Upper lobe of left lung (tissue), 6 donors: Measurements from ENCODE around the gene ATP11A. TPM values are rescaled to one million over a fixed set of nuclear protein-coding genes. Genes with fewer than 3 reads are reported as not detected.
"Not testable (repeated sequence)": the region's sequence is repeated elsewhere in the genome, so short reads cannot be mapped to it uniquely, and the experiment has no call there.

ENCODE experiments used
- ATAC-seq, 2 donors: fragments of 200-7000 bp; cut with Tn5 transposase; one replicate each; pipeline ENCODE4 v1.9.1; 2022; ENCODE audit warnings: mild to moderate bottlenecking in 2 of 2, moderate library complexity in 2 of 2; ENCODE audit not compliant: low FRiP score in 2 of 2
- DNase-seq, 2 donors: peaks; one replicate each; pipeline ENCODE4 v3.0.0-alpha.2; 2019 to 2020
- H3K27ac ChIP-seq, 4 donors: fragments of 200-600 bp; sonication (generic); one replicate each; pipeline ENCODE4 v1.5.1; 2016 to 2019
- H3K27me3 ChIP-seq, 4 donors: fragments of 200-600 bp; sonication (generic); one replicate each; pipeline ENCODE4 v1.5.1; 2017 to 2019
- H3K36me3 ChIP-seq, 4 donors: fragments of 200-600 bp; sonication (generic); one replicate each; pipeline ENCODE4 v1.5.1; 2016 to 2019
- H3K4me1 ChIP-seq, 4 donors: fragments of 200-600 bp; sonication (generic); one replicate each; pipeline ENCODE4 v1.5.1; 2018 to 2019
- H3K4me3 ChIP-seq, 4 donors: fragments of 200-600 bp; sonication (generic); one replicate each; pipeline ENCODE4 v1.5.1; 2017 to 2019; ENCODE audit warnings: mild to moderate bottlenecking in 2 of 4, moderate library complexity in 1 of 4
- H3K9me3 ChIP-seq, 4 donors: fragments of 200-600 bp; sonication (generic); one replicate each; pipeline ENCODE4 v1.5.1; 2018 to 2019
- CTCF ChIP-seq, 6 experiments: fragments of 450-650 bp in 4 of 6; fragments of 200-600 bp in 2 of 6; sonication (generic) in 2 of 6; IDR thresholded peaks; one replicate each; pipeline ENCODE4 v1.5.1; 2016 to 2019; ENCODE audit warnings: antibody characterized with exemption in 6 of 6
- EP300 ChIP-seq, 4 donors: sonication (generic); formaldehyde crosslinking; IDR thresholded peaks; one replicate each; pipeline ENCODE4 v1.5.1; 2017; ENCODE audit warnings: antibody characterized with exemption in 4 of 4, control low read depth in 2 of 4
- POLR2A ChIP-seq, 4 donors: fragments of 450-650 bp; IDR thresholded peaks; one replicate each; pipeline ENCODE4 v1.5.1; 2016 to 2017; ENCODE audit warnings: antibody characterized with exemption in 4 of 4, mild to moderate bottlenecking in 2 of 4
- POLR2AphosphoS5 ChIP-seq, 2 donors: sonication (generic); formaldehyde crosslinking; IDR thresholded peaks; one replicate each; pipeline ENCODE4 v1.5.1; 2017; ENCODE audit warnings: antibody characterized with exemption in 2 of 2
- WGBS, 2 donors: methylation state at CpG; one replicate each; pipeline ENCODE4 v1.1.5; 2017 to 2018; 5-methylcytosine and 5-hydroxymethylcytosine counted together
- total RNA-seq, 6 donors: library from RNA; depleted of rRNA in 4 of 6; stranded (reverse); fragments of >200 nt in 4 of 6; gene quantifications; one replicate each; pipeline versions ENCODE4 v1.1.0 to v1.2.1, GENCODE V29; 2016 to 2021
- donor health status: DM: no; HTN: no; CAD: no; lungs with moderate emphysema.
- donor health status: DM: no; HTN: yes; CAD: no; lungs with severe emphysema.

Gene ATP11A
- total RNA-seq, 6 donors from 2014 or later, result 159 to 285 (median 260) TPM

DNA sequence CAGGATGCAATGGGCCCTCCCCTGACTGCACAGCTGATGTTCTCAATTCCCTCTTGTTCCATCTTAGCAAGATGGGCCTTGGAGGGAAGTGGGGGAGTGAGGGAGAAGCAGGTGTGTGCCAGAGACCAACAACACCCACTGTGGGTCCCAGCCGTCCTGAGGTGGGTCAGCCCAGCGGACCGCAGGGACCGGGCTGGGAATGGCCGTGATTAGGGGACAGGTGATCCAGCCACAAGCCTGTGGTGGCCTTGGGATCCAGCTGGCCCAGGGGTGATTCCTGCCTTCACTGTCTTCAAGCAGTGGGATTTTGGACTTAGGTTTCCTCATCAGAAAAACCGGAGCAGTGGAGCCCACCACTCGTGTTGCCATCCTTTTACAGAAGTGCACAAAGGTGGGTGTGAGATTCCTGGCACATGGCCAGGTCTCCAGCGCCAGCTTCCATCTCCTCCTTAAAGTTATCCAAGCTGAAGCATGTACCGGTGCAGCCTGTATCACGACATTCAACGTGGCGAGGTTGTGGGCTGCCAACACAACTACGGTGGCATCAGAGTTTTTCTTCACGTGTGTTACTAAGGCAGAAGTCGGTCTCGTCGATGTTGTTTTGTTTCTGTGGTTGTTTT, 9.0 kb upstream of the ATP11A start:
- H3K36me3 ChIP-seq, result no peaks in the 10 kb centered on the region
- ATAC-seq (no peak), DNase-seq (no peak)
- no peak overlapping the region for H3K4me3 ChIP-seq
- H3K9me3 ChIP-seq, result no peaks in the 10 kb centered on the region
- 93 to 94% methylated on average over 16 to 17 of the region's 17 CpGs for WGBS, 2 donors
- no peaks in the 10 kb centered on the region for H3K27me3 ChIP-seq
- H3K4me1 ChIP-seq, result peaks cover 0 to 8% (median 0%) of the 10 kb centered on the region in 4 donors
- H3K27ac ChIP-seq, result no peak overlapping the region
- TF ChIP-seq CTCF (IDR thresholded peaks at IDR 0.05), result no peak
- no peak for TF ChIP-seq POLR2AphosphoS5 (IDR thresholded peaks at IDR 0.05)
- no peak for TF ChIP-seq EP300 (IDR thresholded peaks at IDR 0.05)
- no peak for TF ChIP-seq POLR2A (IDR thresholded peaks at IDR 0.05)

DNA sequence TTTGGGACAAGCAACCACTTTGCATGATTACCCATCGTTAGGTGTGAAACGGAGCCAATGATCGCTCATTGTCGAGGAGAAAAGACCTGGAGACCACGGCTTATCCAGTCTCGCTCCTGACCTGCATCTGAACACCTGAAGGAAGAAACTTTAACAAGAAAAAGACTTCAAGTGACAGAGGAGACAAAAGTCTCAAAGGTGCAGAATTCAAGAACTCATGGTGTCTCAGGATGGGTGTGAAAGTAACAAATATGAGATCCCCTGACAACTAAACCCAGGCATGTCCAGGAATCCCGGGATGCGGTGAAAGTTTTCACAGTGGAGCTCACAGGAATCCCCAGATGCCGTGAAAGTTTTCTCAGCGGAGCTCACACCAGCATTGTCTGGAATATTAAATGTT, 6.3 kb upstream of the ATP11A start:
- no peaks in the 10 kb centered on the region for H3K9me3 ChIP-seq
- H3K4me3 ChIP-seq, result no peak overlapping the region
- no peaks in the 10 kb centered on the region for H3K27me3 ChIP-seq
- peaks cover 9 to 29% (median 14%) of the 10 kb centered on the region in 4 donors for H3K4me1 ChIP-seq
- 89 to 96% methylated on average over 10 of the region's 10 CpGs for WGBS, 2 donors
- DNase-seq (no peak), ATAC-seq (no peak)
- no peak for TF ChIP-seq POLR2A (IDR thresholded peaks at IDR 0.05)
- no peak for TF ChIP-seq POLR2AphosphoS5 (IDR thresholded peaks at IDR 0.05)
- no peak for TF ChIP-seq CTCF (IDR thresholded peaks at IDR 0.05)
- no peak for TF ChIP-seq EP300 (IDR thresholded peaks at IDR 0.05)
- no peaks in the 10 kb centered on the region for H3K36me3 ChIP-seq
- no peak overlapping the region for H3K27ac ChIP-seq

GRCh38 chr13:112684071-112684845, 5.6 kb upstream of the ATP11A start:
- no peaks in the 10 kb centered on the region for H3K27me3 ChIP-seq
- WGBS, 2 donors, result 96% methylated on average over 18 of the region's 18 CpGs
- H3K4me1 ChIP-seq, result peaks cover 14 to 36% (median 21%) of the 10 kb centered on the region in 4 donors
- H3K9me3 ChIP-seq, result no peaks in the 10 kb centered on the region
- DNase-seq (no peak), ATAC-seq (no peak)
- H3K27ac ChIP-seq, result peak overlapping the region; percentile 9 to 78 (median 48)
- TF ChIP-seq EP300 (IDR thresholded peaks at IDR 0.05) (no peak), POLR2A (IDR thresholded peaks at IDR 0.05) (no peak), CTCF (IDR thresholded peaks at IDR 0.05) (no peak), POLR2AphosphoS5 (IDR thresholded peaks at IDR 0.05) (no peak)
- no peak overlapping the region for H3K4me3 ChIP-seq
- H3K36me3 ChIP-seq, result no peaks in the 10 kb centered on the region

DNA sequence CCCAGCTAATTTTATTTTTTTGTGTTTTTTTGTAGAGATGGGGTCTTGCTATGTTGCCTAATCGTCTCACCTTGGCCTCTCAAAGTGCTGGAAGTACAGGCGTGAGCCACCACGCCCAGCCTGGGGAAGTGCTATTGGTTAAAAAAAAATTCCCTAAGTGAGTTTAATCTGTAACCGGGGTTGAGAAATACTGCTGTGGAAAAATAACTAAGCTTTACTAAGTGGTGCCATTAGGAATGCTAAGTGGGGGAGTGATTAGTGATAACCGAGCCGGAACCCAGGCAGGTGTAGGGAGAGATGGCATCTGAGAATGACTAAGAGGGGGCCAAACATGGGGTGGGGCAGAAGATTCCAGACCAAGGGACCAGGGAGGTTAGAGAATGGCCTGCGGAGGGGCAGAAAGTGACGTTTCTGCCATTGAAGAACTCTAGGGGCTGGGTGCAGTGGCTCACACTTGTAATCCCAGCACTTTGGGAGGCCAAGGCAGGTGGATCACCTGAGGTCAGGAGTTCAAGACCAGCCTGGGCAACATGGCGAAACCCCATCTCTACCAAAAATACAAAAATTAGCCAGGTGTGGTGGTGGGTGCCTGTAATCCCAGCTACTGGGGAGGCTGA, 4.5 kb upstream of the ATP11A start:
- ATAC-seq (peak in 1 of 2 donors; percentile 83), DNase-seq (peak in 1 of 2 donors; percentile 72)
- WGBS, 2 donors, result 61 to 76% methylated on average over 9 of the region's 9 CpGs
- not testable (repeated sequence) for H3K36me3 ChIP-seq, H3K27me3 ChIP-seq, H3K4me3 ChIP-seq, H3K9me3 ChIP-seq
- TF ChIP-seq POLR2AphosphoS5 (IDR thresholded peaks at IDR 0.05), result peak in 1 of 2 donors; percentile 17
- TF ChIP-seq EP300 (IDR thresholded peaks at IDR 0.05), result peak in 2 of 4 donors; percentile 16 to 79
- peak overlapping the region; percentile 63 to 99 (median 86) for H3K27ac ChIP-seq
- peaks cover 14 to 37% (median 22%) of the 10 kb centered on the region in 4 donors for H3K4me1 ChIP-seq

DNA sequence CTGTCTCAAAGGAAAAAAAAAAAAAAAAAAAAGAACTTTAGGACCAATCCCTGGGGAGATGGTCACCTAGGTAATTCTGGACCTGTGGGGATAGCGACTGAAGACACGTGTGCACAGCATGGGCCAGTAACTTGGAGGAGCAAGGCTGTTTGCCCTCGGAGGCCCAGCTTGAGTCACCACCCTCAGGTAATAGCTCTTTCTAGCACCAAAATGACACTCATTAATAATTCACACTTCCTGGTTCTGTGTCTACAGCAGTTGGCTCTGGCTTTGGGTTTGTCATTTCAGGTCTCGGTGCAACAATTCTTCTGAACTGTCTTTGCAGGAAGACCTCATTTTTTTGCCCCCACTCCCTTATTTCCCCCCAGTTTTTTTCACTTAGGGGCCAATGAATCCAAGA, 3.9 kb upstream of the ATP11A start:
- peak in 1 of 2 donors; percentile 78 for DNase-seq

More for the DNA sequence above, 3.9 kb upstream of the ATP11A start:
- H3K27me3 ChIP-seq, result no peaks in the 10 kb centered on the region
- peak in 1 of 4 donors; percentile 38 for TF ChIP-seq EP300 (IDR thresholded peaks at IDR 0.05)
- no peak for TF ChIP-seq POLR2A (IDR thresholded peaks at IDR 0.05)
- WGBS, 2 donors, result 70 to 72% methylated on average over 4 of the region's 4 CpGs
- H3K36me3 ChIP-seq, result no peaks in the 10 kb centered on the region
- H3K4me1 ChIP-seq, result peaks cover 14 to 37% (median 22%) of the 10 kb centered on the region in 4 donors
- no peaks in the 10 kb centered on the region for H3K9me3 ChIP-seq
- H3K27ac ChIP-seq, result peak overlapping the region; percentile 63 to 99 (median 83)
- H3K4me3 ChIP-seq, result no peak overlapping the region
- peak in 1 of 2 donors; percentile 68 for ATAC-seq
